Hindlimb muscle (tissue), 1 donor: ENCODE results near the gene ADAMTS6. TPM values are rescaled to one million over a fixed set of nuclear protein-coding genes. Genes with fewer than 3 reads are reported as not detected.
"Not testable (repeated sequence)": the region's sequence is repeated elsewhere in the genome, so short reads cannot be mapped to it uniquely, and the experiment has no call there.

Experiments used
- DNase-seq: peaks from one replicate; pipeline ENCODE4 v3.0.0-alpha.2; 2013
- polyA plus RNA-seq: library from polyadenylated mRNA; unstranded; fragments of 120-200 nt; gene quantifications from one replicate; pipeline ENCODE4 v1.2.1, GENCODE V29; 2013; ENCODE audit not compliant: insufficient read length

ADAMTS6 gene
- polyA plus RNA-seq, 1 donor: 0.63 TPM

GRCh38 chr5:65359981-65360380 is 121.7 kb downstream of the ADAMTS6 start:
- DNase-seq: no peak

GRCh38 chr5:65359569-65359968 is 122.2 kb downstream of the ADAMTS6 start:
- DNase-seq: no peak

GRCh38 chr5:65356274-65356673 is 125.4 kb downstream of the ADAMTS6 start:
- no peak for DNase-seq

- no peak for DNase-seq
These were observed 126.4 kb downstream of the ADAMTS6 start for GRCh38 chr5:65355301-65355700.

- DNase-seq: no peak
These were observed 139.9 kb downstream of the ADAMTS6 start for GRCh38 chr5:65341835-65342234.

- no peak for DNase-seq
These were observed 143.0 kb downstream of the ADAMTS6 start for GRCh38 chr5:65338606-65339151.

- no peak for DNase-seq
These were observed 147.6 kb downstream of the ADAMTS6 start for GRCh38 chr5:65334077-65334476.

GRCh38 chr5:65332591-65332990 is 149.1 kb downstream of the ADAMTS6 start:
- no peak for DNase-seq

GRCh38 chr5:65329266-65329665 is 152.5 kb downstream of the ADAMTS6 start:
- no peak for DNase-seq

- DNase-seq: no peak
These were observed 154.1 kb downstream of the ADAMTS6 start for GRCh38 chr5:65327582-65327981.

- DNase-seq: no peak
These were observed 154.8 kb downstream of the ADAMTS6 start for GRCh38 chr5:65326922-65327321.

GRCh38 chr5:65324226-65324625 is 157.5 kb downstream of the ADAMTS6 start:
- DNase-seq: no peak

GRCh38 chr5:65320704-65321103 is 161.0 kb downstream of the ADAMTS6 start:
- DNase-seq: not testable (repeated sequence)

GRCh38 chr5:65320250-65320649 is 161.5 kb downstream of the ADAMTS6 start:
- no peak for DNase-seq

- no peak for DNase-seq
These were observed 173.8 kb downstream of the ADAMTS6 start for GRCh38 chr5:65307931-65308330.

GRCh38 chr5:65307088-65307487 is 174.6 kb downstream of the ADAMTS6 start:
- no peak for DNase-seq

- DNase-seq: no peak
These were observed 175.8 kb downstream of the ADAMTS6 start for GRCh38 chr5:65305913-65306312.

- no peak for DNase-seq
These were observed 181.9 kb downstream of the ADAMTS6 start for GRCh38 chr5:65299861-65300260.

GRCh38 chr5:65296067-65296466 is 185.7 kb downstream of the ADAMTS6 start:
- DNase-seq: no peak

GRCh38 chr5:65292196-65292595 is 189.5 kb downstream of the ADAMTS6 start:
- no peak for DNase-seq

- DNase-seq: no peak
These were observed 191.0 kb downstream of the ADAMTS6 start for GRCh38 chr5:65290677-65291076.

GRCh38 chr5:65288657-65289056 is 193.1 kb downstream of the ADAMTS6 start:
- DNase-seq: no peak

- DNase-seq: no peak
These were observed 202.1 kb downstream of the ADAMTS6 start for GRCh38 chr5:65279603-65280002.

- DNase-seq: no peak
These were observed 205.4 kb downstream of the ADAMTS6 start for GRCh38 chr5:65276178-65276890.

- DNase-seq: no peak
These were observed 209.8 kb downstream of the ADAMTS6 start for GRCh38 chr5:65271906-65272305.
